Effector CD8-positive, alpha-beta T cell (primary cell): ENCODE results near the gene AFDN.

Experiments
- DNase-seq: peaks from one replicate; lab custom pipeline; 2025; lab: John Stamatoyannopoulos, UW

The AFDN gene

GRCh38 chr6:167796192-167796981 is 30.3 kb upstream of the AFDN start:
- no peak for DNase-seq

DNA sequence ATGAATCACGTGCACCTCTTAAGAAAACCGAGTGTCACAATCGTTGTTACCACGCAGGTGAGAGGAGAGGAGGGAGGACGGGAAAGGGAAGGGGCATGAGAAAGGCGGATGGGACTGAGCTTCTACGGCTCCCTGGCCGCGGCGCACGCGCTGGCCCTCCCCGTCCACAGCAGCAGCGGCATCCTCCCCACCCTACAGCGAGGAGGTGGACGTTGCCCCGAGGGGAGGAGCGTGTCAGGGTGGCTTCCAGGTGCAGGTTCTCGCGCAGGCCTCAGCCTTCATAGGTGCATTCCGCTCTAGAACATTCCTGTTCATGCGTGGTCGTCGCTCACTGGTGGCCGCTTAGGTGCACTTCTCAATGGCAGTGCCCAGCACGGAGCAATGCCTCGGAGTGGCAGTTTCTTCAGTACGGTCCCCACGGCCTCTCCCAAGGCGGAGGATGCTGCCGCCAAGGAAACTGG is 29.7 kb upstream of the AFDN start:
- DNase-seq: no peak

DNA sequence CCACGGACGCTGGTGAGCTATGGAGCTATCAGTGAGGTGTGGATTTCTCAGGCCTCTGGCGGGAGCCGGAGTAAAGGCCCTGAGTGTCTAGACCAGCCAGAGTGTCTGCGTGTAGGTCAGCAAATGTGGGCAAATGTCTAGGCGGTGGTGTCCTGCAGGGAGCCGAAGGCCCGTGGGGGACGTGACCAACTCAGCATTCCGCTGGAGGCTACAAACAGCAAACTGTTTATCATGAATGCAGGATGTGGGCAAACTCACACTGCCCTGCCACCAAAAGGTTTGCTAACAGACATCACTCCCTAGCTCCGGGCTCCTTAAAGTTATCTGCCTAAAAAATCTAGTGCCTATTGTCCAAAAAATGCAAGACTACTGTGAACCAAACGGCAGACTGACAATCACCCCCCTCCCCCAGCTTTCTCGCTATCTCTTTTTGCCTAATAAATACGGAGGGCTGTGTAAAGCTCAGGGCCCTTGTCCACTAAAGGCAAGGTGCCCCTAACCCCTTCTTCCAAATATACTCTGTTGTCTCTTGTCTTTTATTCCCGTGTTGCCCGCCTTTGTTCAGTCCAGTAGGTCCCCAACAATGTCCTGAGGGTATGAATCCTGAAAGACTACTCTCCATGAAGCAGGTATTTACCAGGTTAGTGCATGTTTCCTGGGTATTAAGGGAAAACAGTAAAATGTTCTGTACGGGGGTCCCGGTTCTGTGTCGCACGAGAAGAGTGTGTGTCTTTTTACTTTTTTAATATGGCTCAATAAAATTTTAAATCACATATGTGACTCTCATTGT is 29.0 kb upstream of the AFDN start:
- DNase-seq: no peak

DNA sequence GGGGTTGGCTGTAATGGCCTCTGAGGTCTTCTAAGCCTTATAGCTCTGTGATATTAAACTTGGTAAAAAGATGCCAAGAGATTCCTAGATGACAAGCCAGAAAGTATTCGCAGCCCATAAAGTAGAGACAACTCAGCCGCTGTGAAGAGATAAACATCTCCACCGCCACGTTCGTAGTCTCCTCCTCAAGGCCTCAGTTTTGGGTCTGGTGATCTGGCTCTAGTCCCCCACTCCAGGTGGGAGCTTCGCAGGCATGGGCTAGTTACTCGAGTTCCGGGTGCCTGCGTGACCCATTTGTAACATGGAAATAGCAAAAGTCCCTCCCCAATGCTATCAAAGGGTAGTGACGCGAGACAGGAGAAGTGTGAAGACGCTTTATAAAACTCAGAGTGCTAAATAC is 28.3 kb upstream of the AFDN start:
- no peak for DNase-seq

DNA sequence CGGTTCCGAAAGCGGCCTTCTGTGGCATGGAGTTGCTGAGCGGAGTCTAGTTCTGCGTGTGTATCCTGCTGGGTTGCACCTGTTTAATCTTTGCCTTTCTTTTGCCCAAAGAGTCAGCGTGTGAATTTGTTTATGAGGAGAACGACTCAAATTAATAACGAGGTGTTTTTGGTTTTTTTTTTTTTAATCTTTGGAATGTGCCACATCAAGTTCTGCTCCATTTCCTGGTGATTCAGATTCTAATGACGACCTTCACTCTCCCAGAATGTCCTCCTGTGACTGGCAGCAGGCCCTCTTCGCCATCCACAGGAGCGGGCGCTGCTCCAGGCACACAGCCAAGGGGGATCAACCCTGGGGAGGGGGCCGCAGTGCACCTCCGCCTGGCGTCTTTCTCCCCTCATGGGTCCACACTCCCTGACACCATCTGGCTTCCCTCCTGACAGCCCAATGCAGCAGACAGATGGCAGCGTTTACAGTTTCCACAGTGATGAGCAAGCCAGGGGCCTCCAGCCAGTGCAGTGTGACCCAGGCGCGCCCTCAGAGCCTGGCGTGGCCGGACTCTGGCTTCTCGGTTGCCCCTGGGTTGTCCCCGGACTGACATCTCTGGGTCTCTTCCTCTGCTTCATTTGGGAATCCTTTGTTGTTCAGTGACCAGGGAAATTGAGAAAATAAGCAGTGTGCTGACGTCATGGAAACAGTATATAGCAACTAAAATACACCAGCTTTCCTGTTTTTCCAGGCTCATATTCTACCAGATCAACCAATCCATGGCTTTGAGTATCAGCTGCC is 27.5 kb upstream of the AFDN start:
- DNase-seq: no peak

DNA sequence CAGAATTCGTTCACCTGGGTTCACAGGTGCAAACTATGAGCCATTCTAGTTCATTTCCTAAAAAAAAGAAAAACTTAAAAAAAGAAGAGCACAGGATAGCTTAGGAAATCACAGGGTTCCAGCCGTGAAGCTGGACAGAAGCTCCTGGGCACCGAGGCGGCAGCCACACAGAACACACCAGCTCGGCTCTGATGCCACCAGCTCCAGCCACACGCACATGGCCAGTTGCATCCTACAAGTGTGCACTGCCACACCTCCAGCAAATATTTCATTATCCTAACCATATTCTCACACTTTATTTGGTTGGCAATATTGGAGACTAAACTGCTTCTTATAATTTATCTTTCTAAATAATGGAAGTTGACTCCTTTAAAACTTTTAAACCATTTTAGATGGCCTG is 26.2 kb upstream of the AFDN start:
- no peak for DNase-seq

DNA sequence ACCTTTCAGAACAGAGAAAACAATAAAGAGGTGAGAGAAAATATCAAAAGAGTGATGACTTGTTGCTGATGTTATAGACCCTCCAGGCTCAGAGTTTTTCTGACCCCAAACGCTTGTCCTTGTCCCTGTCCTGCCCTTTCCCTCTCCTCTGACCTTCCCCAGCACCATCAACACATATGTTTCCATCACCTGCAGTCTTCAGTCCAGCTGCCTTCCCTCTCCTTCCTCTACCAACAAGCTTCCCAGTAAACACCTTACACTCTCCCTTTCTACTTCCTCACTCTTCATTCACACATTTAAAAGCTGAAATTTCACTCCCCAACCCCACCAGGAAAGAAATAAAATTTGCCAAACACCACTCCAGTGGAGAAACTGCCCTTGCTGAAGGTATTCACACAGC is 25.4 kb upstream of the AFDN start:
- no peak for DNase-seq

DNA sequence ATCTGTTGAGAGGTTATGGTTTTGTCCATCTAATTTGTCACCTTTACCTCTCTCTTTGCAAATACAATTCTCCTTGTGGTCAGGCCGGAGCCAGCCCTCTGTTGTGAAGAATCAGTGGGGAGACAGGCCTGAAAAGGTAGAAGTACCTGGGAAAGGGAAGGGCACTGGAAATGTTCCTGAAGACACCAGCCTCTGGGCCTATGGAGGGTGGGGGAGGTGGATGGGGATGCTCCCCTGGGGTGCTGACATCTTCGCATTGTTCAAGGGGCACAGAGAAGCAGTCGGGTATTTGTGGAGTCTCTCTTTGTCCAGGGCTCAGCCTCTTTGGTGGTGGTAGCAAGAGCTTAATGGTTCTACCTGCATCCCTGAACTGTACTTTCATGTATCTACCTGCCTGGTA is 24.4 kb upstream of the AFDN start:
- DNase-seq: no peak

DNA sequence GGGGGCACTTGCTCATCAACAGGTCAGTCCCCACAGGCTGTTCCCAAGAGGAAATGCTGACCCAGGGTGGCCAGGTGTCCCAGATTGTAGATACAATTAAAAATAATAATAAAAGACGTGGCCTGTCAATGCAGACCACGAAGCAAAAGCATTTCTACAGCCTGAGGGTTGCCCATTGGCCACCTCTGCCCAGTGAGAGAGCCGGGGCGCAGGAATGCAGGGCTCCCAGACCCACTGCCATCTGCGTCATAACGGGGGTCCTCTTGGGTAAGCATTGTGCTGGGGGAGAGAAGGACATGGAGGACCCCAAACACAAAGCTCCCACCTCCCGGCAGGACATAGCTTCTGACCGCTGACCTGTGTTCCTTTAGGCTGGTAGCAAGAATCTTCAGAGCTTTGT is 22.9 kb upstream of the AFDN start:
- no peak for DNase-seq

GRCh38 chr6:167804281-167805013 is 22.3 kb upstream of the AFDN start:
- no peak for DNase-seq

DNA sequence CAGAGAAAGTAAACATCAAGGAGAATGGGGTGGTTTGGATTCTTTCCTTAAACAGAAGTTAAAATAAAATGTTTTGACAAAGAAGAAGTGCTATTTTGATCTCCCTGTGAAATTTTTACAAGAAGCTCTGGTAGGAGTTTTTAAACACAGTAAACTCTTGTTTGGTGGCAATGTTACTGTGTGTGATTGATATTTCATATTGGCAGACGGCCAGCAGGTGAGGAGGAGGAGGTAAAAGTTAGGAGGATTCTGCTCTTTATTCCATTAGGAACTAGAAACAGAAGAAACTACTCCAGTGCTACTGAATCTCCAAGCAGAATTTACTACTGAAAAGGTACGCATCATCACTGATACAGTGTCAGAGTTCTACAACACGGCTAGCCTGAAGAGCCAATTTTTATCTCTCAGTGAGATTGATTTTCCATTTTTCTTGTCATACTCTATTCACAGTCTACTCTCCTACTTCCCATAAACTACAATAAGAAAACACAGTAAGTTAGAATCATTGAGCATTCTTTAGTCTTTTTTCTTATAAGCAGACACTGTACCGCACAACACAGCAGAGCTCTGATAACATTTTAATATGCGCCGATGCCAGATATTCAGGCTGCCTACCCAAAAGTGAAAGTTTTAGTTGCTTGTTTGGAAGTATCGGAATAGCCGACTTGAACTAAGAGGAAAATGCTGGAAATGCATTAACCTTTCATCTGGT is 21.2 kb upstream of the AFDN start:
- DNase-seq: no peak

GRCh38 chr6:167806061-167806700 is 20.5 kb upstream of the AFDN start:
- DNase-seq: no peak

GRCh38 chr6:167807200-167807599 is 19.5 kb upstream of the AFDN start:
- DNase-seq: no peak

GRCh38 chr6:167807756-167808155 is 19.0 kb upstream of the AFDN start:
- DNase-seq: no peak

GRCh38 chr6:167811040-167811439 is 15.7 kb upstream of the AFDN start:
- no peak for DNase-seq

DNA sequence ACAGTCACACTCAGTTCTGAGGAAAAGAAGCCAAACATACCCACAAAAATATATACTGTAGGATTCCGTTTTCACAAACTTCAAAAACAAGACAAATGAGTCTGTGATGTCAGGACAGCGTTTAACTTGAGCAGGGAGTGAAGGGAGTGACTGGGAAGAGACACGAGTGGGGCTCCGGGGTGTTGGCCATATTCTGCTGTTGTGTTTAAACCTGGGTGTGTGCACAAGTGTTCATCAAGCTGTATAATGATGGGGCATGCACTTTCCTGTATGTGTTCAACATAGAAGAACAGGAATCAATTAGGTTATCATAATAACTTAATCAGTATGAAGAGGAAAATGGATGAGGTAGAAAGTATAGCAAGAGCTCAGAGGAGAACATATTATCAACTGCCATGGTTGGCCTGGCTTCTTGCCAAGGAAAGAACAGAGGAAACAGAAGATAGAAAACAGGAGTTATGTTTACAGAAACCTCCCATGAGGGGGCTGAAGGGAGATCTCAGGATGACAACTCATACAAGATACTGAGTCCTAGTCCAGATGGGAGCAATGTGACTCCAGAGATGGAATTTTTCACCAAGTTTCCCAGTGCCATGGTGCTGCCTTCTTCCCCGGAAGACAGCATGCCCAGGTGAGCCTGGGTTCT is 15.1 kb upstream of the AFDN start:
- no peak for DNase-seq

DNA sequence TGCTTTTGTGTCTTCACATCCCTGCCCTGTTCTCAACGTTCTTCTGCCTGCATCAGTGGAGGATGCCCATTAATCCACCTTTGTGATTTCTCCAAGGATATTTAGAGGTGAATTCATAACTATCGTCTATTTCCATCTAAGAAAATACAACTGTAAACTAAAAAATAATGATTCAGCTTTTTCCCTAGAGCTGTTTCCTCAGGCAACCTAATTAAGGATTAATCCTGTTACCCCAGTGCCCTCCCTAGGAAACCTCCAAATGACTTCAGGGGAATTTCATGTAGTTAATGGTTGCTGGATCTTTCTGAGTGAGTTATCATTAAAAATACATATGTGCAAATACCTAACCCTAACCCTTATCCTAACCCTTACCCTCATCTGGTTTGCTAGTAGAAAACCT is 14.6 kb upstream of the AFDN start:
- DNase-seq: no peak

DNA sequence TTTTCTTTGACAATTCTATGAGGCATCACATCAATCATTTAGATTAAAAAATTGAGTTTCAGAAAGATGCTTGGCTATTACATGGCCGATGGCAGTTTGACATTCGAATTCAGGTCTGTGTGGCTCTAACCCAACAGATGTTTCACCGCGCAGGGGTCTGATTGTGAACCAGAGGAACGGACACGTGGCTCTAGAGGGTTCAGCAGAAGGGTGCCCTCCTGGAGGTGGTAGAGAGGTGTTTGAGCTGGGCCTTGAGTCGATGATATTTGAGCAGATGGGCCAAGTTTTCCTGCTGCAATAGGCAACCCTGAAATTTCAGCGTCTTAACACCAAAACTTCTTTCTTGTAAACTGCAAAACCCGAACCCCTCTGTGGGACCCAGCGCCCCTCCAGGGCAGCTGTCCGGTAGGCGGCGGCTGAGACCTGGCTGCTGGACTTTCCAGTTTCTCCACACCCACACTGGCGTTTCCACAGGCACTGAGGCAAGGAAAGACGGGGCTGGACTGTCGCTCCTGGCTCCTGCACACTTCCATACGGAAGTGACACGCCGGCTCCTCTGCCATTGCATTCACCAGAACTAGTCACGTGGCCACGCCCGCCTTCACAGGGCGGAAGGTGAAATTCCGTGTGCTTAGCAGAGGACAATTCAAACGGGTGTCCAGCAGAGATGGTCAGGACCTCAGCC is 11.3 kb upstream of the AFDN start:
- no peak for DNase-seq

DNA sequence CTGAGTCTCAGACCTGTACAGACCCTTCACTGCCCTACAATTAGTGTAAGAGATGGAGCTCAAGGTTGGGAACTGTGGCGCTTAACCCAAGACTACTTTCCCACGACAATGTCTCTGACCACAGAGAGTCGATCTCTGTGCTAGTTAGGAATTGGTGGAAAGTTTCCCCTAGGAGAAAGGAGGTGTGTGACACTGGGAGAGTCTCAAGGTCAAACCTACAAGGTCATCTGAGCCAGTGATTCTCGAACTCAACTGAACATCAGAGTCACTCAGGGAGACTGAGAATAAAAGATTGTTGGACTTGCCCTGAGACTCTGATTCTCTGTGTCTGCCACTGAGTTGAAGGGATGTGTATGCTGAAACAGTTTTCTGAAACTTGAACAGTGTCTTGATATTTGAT is 9.7 kb upstream of the AFDN start:
- no peak for DNase-seq

- DNase-seq: no peak
Measured at GRCh38 chr6:167817729-167818128, 9.0 kb upstream of the AFDN start.
